Spleen (tissue), 7 donors: ENCODE data around the gene PGAP2.

Source experiments
- CTCF ChIP-seq, 11 experiments: fragments of 200-600 bp in 7 of 11; fragments of 450-650 bp in 4 of 11; sonication (generic) in 4 of 11; IDR thresholded peaks in 8 of 11; conservative IDR thresholded peaks in 3 of 11; 1 replicate in 7 of 11; 2 replicates in 4 of 11; pipeline versions ENCODE4 v1.4.0 to v1.8.0; 2016 to 2021; ENCODE audit warnings: antibody characterized with exemption in 11 of 11, inconsistent platforms in 4 of 11, mild to moderate bottlenecking in 1 of 11
- POLR2A ChIP-seq, 3 donors: fragments of 450-650 bp; IDR thresholded peaks; one replicate each; pipeline ENCODE4 v1.5.1; 2017; ENCODE audit warnings: antibody characterized with exemption in 3 of 3, mild to moderate bottlenecking in 1 of 3
- POLR2AphosphoS5 ChIP-seq, 3 donors: sonication (generic); formaldehyde crosslinking; IDR thresholded peaks; one replicate each; pipeline ENCODE4 v1.5.1; 2017; ENCODE audit warnings: antibody characterized with exemption in 3 of 3
- donor health status: DM: no; HTN: no; CAD: no; lungs with moderate emphysema.
- donor health status: DM: no; HTN: no; CAD: no.
- donor health status: DM: no; HTN: no; CAD: no.

GRCh38 chr11:3809624-3809928 is 1.2 kb downstream of the PGAP2 start:
- TF ChIP-seq CTCF (IDR thresholded peaks at IDR 0.05 in 8 of 11, conservative IDR thresholded peaks at IDR 0.05 in 3 of 11) (no peak), POLR2AphosphoS5 (IDR thresholded peaks at IDR 0.05) (no peak), POLR2A (IDR thresholded peaks at IDR 0.05) (no peak)
